ENCODE data around the gene TWNK.

DNA sequence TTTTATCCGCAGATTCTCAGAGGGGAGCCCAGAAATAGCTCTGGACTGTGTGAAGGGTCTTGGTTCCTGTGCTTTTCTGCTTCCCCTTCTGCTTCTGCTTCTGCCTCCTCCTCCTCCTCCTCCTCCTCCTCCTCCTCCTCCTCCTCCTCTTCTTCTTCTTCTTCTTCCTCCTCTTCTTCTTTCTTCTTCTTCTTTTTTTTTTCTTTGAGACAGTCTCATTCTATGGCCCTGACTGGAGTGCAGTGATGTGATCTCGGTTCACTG lies 32.0 kb downstream of the TWNK start:
- TF ChIP-seq, protein P1, sequence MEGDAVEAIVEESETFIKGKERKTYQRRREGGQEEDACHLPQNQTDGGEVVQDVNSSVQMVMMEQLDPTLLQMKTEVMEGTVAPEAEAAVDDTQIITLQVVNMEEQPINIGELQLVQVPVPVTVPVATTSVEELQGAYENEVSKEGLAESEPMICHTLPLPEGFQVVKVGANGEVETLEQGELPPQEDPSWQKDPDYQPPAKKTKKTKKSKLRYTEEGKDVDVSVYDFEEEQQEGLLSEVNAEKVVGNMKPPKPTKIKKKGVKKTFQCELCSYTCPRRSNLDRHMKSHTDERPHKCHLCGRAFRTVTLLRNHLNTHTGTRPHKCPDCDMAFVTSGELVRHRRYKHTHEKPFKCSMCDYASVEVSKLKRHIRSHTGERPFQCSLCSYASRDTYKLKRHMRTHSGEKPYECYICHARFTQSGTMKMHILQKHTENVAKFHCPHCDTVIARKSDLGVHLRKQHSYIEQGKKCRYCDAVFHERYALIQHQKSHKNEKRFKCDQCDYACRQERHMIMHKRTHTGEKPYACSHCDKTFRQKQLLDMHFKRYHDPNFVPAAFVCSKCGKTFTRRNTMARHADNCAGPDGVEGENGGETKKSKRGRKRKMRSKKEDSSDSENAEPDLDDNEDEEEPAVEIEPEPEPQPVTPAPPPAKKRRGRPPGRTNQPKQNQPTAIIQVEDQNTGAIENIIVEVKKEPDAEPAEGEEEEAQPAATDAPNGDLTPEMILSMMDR (IDR thresholded peaks at IDR 0.05; ENCODE audit: low read length) = no peak
- no peak for TF ChIP-seq EZH2 (optimal IDR thresholded peaks at IDR 0.05; ENCODE audit: low read depth, low read length)

All from MM.1S (cell line).